Aorta (tissue), 5 donors: Measurements from ENCODE around the gene PRAC2. TPM values are rescaled to one million over a fixed set of nuclear protein-coding genes. Genes with fewer than 3 reads are reported as not detected.
A peak's percentile ranks its signal among the peaks of the same experiment; 100 is the strongest.

Experiments
- ATAC-seq: fragments of 200-7000 bp; cut with Tn5 transposase; one replicate; pipeline ENCODE4 v1.9.1; 2022; ENCODE audit warnings: moderate library complexity; ENCODE audit not compliant: low FRiP score
- DNase-seq, 2 donors: peaks; one replicate each; pipeline ENCODE4 v3.0.0-alpha.2; 2020
- H3K27ac ChIP-seq, 2 donors: one replicate each; pipeline ENCODE4 v1.5.1; 2013; ENCODE audit warnings: low read length in 2 of 2, mild to moderate bottlenecking in 2 of 2, moderate library complexity in 2 of 2, control low read depth in 1 of 2, inconsistent platforms in 1 of 2, low read depth in 1 of 2
- H3K27me3 ChIP-seq, 2 donors: one replicate each; pipeline ENCODE4 v1.6.1; 2013; ENCODE audit warnings: control low read depth in 1 of 2, low read length in 1 of 2, mild to moderate bottlenecking in 1 of 2, moderate library complexity in 1 of 2; ENCODE audit not compliant: insufficient read depth in 2 of 2, control insufficient read depth in 1 of 2
- H3K36me3 ChIP-seq, 2 donors: one replicate each; pipeline ENCODE4 v1.6.1; 2013; ENCODE audit warnings: control low read depth in 1 of 2, low read length in 1 of 2, mild to moderate bottlenecking in 1 of 2; ENCODE audit not compliant: insufficient read depth in 2 of 2, control insufficient read depth in 1 of 2
- H3K4me1 ChIP-seq, 2 donors: one replicate each; pipeline ENCODE4 v1.6.1; 2013; ENCODE audit warnings: low read length in 2 of 2, control low read depth in 1 of 2, mild to moderate bottlenecking in 1 of 2, moderate library complexity in 1 of 2; ENCODE audit not compliant: insufficient read depth in 2 of 2, control insufficient read depth in 1 of 2
- H3K4me3 ChIP-seq, 2 donors: one replicate each; pipeline ENCODE4 v1.5.1; 2013; ENCODE audit warnings: low read length in 2 of 2, control low read depth in 1 of 2, mild to moderate bottlenecking in 1 of 2
- H3K9me3 ChIP-seq: one replicate; pipeline ENCODE4 v1.6.1; 2013; ENCODE audit warnings: mild to moderate bottlenecking, low read length; ENCODE audit not compliant: control insufficient read depth
- WGBS, 2 donors: extraction: QIAGEN DNeasy Blood & Tissue Kit; methylation state at CpG; one replicate each; pipeline ENCODE4 v1.1.7; 2013; 5-methylcytosine and 5-hydroxymethylcytosine counted together
- intact Hi-C, 2 donors: fragments of 100-400 bp; cut with DNase I; formaldehyde crosslinking; loops; one replicate each; pipeline versions ENCODE4 v1.14.2 to v1.15.0; 2022
- polyA plus RNA-seq, 2 donors: library from polyadenylated mRNA; stranded (reverse); fragments of 200-250 nt; gene quantifications; one replicate each; pipeline ENCODE4 v1.2.3, GENCODE V29; 2013
- total RNA-seq, 2 donors: library from RNA; stranded (reverse); fragmentation: NEBNext Ultra II Directional; extraction: Animal tissue kit (Norgen Biotek cat#: 25700); gene quantifications; one replicate each; pipeline ENCODE4 v1.2.1, GENCODE V29; 2021
- donor health status: healthy with polysubstance abuse.
- donor health status: Bipolar disorder and iron deficiency.
- donor health status: DM: no; HTN: no; CAD: no.
- donor health status: DM: no; HTN: no; CAD: no.
- donor health status: DM: yes; HTN: yes; CAD: no.

The PRAC2 gene
- total and polyA plus RNA-seq, 4 donors = not detected

- intact Hi-C loops = loop anchor here (5.0 to 10.0 kb wide), 2 partner anchors 67 to 150 kb away; no protein-coding TSS in a partner anchor
- H3K27ac ChIP-seq = no peak overlapping the region
- H3K4me3 ChIP-seq = no peak overlapping the region
- no peaks in the 10 kb centered on the region for H3K27me3 ChIP-seq
- no peaks in the 10 kb centered on the region for H3K36me3 ChIP-seq
- H3K9me3 ChIP-seq = no peaks in the 10 kb centered on the region
- no peaks in the 10 kb centered on the region for H3K4me1 ChIP-seq
- WGBS, 2 donors = 3 to 5% methylated on average over 16 of the region's 16 CpGs
- DNase-seq (no peak), ATAC-seq (no peak)
Measured at GRCh38 chr17:48725004-48725287, 2.0 kb downstream of the PRAC2 start.

GRCh38 chr17:48725288-48726064, 2.5 kb downstream of the PRAC2 start:
- ATAC-seq (no peak), DNase-seq (peak in 1 of 2 donors; percentile 74)
- Histone ChIP-seq H3K9me3 (no peaks in the 10 kb centered on the region), H3K4me1 (no peaks in the 10 kb centered on the region), H3K27me3 (no peaks in the 10 kb centered on the region), H3K36me3 (no peaks in the 10 kb centered on the region), H3K4me3 (no peak overlapping the region), H3K27ac (no peak overlapping the region)
- intact Hi-C loops = loop anchor here (5.0 to 10.0 kb wide), 2 partner anchors 67 to 149 kb away; no protein-coding TSS in a partner anchor
- 5 to 6% methylated on average over 38 of the region's 38 CpGs for WGBS, 2 donors

- H3K36me3 ChIP-seq = no peaks in the 10 kb centered on the region
- intact Hi-C loops = loop anchor here (5.0 to 10.0 kb wide), 2 partner anchors 66 to 148 kb away; no protein-coding TSS in a partner anchor
- 15 to 16% methylated on average over 20 of the region's 20 CpGs for WGBS, 2 donors
- H3K4me3 ChIP-seq = no peak overlapping the region
- H3K9me3 ChIP-seq = no peaks in the 10 kb centered on the region
- no peaks in the 10 kb centered on the region for H3K27me3 ChIP-seq
- ATAC-seq (no peak), DNase-seq (peak in 1 of 2 donors; percentile 2)
- H3K4me1 ChIP-seq = no peaks in the 10 kb centered on the region
- H3K27ac ChIP-seq = no peak overlapping the region
Measured at GRCh38 chr17:48726114-48726915, 3.3 kb downstream of the PRAC2 start.

GRCh38 chr17:48726916-48727286, 3.9 kb downstream of the PRAC2 start:
- H3K27ac ChIP-seq = no peak overlapping the region
- WGBS, 2 donors = 12 to 13% methylated on average over 19 to 20 of the region's 20 CpGs
- no peaks in the 10 kb centered on the region for H3K4me1 ChIP-seq
- no peaks in the 10 kb centered on the region for H3K27me3 ChIP-seq
- H3K9me3 ChIP-seq = no peaks in the 10 kb centered on the region
- no peaks in the 10 kb centered on the region for H3K36me3 ChIP-seq
- H3K4me3 ChIP-seq = no peak overlapping the region
- intact Hi-C loops = loop anchor here (5.0 to 10.0 kb wide), 2 partner anchors 65 to 148 kb away; no protein-coding TSS in a partner anchor
- ATAC-seq (no peak), DNase-seq (no peak)

GRCh38 chr17:48727415-48728175, 4.6 kb downstream of the PRAC2 start:
- H3K9me3 ChIP-seq = no peaks in the 10 kb centered on the region
- H3K4me3 ChIP-seq = no peak overlapping the region
- intact Hi-C loops = loop anchor here (5.0 to 10.0 kb wide), 2 partner anchors 65 to 147 kb away; no protein-coding TSS in a partner anchor
- H3K27ac ChIP-seq = no peak overlapping the region
- DNase-seq (no peak), ATAC-seq (no peak)
- H3K27me3 ChIP-seq = no peaks in the 10 kb centered on the region
- no peaks in the 10 kb centered on the region for H3K36me3 ChIP-seq
- 35 to 37% methylated on average over 9 of the region's 9 CpGs for WGBS, 2 donors
- H3K4me1 ChIP-seq = no peaks in the 10 kb centered on the region

- WGBS, 2 donors = 3% methylated on average over 54 to 55 of the region's 55 CpGs
- no peaks in the 10 kb centered on the region for H3K36me3 ChIP-seq
- ATAC-seq (no peak), DNase-seq (peak in 1 of 2 donors; percentile 63)
- intact Hi-C loops = loop anchor here (5.0 to 10.0 kb wide), 2 partner anchors 64 to 146 kb away; no protein-coding TSS in a partner anchor
- H3K27me3 ChIP-seq = no peaks in the 10 kb centered on the region
- no peaks in the 10 kb centered on the region for H3K4me1 ChIP-seq
- H3K9me3 ChIP-seq = no peaks in the 10 kb centered on the region
- no peak within 1 kb of the TSS for H3K27ac ChIP-seq
- H3K4me3 ChIP-seq = no peak within 1 kb of the TSS
Measured at GRCh38 chr17:48728232-48729231, 5.5 kb downstream of the PRAC2 start, which contains the start of gene HOXB13. Gene HOXB13, minus strand, starts transcription at chr17:48728750. Its CDS starts 157 bp downstream, at chr17:48728593.

GRCh38 chr17:48729335-48730239, 6.6 kb downstream of the PRAC2 start:
- intact Hi-C loops = loop anchor here (5.0 to 10.0 kb wide), 2 partner anchors 63 to 145 kb away; no protein-coding TSS in a partner anchor
- no peak for ATAC-seq
- H3K4me1 ChIP-seq = no peaks in the 10 kb centered on the region

More at GRCh38 chr17:48729335-48730239, 6.6 kb downstream of the PRAC2 start:
- H3K9me3 ChIP-seq = no peaks in the 10 kb centered on the region
- H3K27me3 ChIP-seq = no peaks in the 10 kb centered on the region
- no peak overlapping the region for H3K27ac ChIP-seq
- 12 to 13% methylated on average over 19 of the region's 19 CpGs for WGBS, 2 donors
- DNase-seq = no peak
- no peak overlapping the region for H3K4me3 ChIP-seq
- H3K36me3 ChIP-seq = no peaks in the 10 kb centered on the region
